Naive thymus-derived CD4-positive, alpha-beta T cell (primary cell): ENCODE data around the gene ATG13. TPM values are rescaled to one million over a fixed set of nuclear protein-coding genes. Genes with fewer than 3 reads are reported as not detected.

Source experiments
- ATAC-seq: fragments of 150-1000 bp; cut with Tn5 transposase; 2 replicates; pipeline ENCODE4 v1.10.0; 2021; ENCODE audit warnings: mild to moderate bottlenecking, moderate library complexity
- CTCF ChIA-PET: fragments of 350-600 bp; sonication (Branson Sonifier 250); formaldehyde crosslinking; loops from one replicate; lab custom pipeline; 2021; ENCODE audit warnings: antibody characterized with exemption; lab: Charles Lee
- POLR2A ChIA-PET: fragments of 350-600 bp; sonication (Branson Sonifier 250); formaldehyde crosslinking; loops from one replicate; lab custom pipeline; 2021; ENCODE audit warnings: antibody characterized with exemption, inconsistent platforms; lab: Charles Lee
- DNase-seq, 9 donors: peaks; one replicate each; pipeline versions ENCODE4 v3.0.0 to v3.0.0-alpha.2; 2020 to 2022; ENCODE audit warnings: mixed read lengths in 1 of 9
- H3K27ac ChIP-seq: one replicate; pipeline ENCODE4 v1.7.0; 2013; ENCODE audit warnings: mild to moderate bottlenecking, low read depth, low read length, moderate library complexity
- H3K27me3 ChIP-seq, 2 donors: one replicate each; pipeline ENCODE4 v1.7.0; 2013; ENCODE audit warnings: low read length in 2 of 2, mild to moderate bottlenecking in 2 of 2, moderate library complexity in 2 of 2; ENCODE audit not compliant: control insufficient read depth in 2 of 2, insufficient read depth in 2 of 2
- H3K36me3 ChIP-seq, 3 experiments: 1 replicate in 2 of 3; 2 replicates in 1 of 3; pipeline ENCODE4 v1.7.0; 2013; ENCODE audit warnings: low read length in 3 of 3, mild to moderate bottlenecking in 3 of 3, moderate library complexity in 1 of 3; ENCODE audit not compliant: insufficient read depth in 3 of 3, control insufficient read depth in 2 of 3
- H3K4me1 ChIP-seq, 2 donors: one replicate each; pipeline ENCODE4 v1.7.0; 2013; ENCODE audit warnings: low read length in 2 of 2, mild to moderate bottlenecking in 2 of 2, moderate library complexity in 1 of 2; ENCODE audit not compliant: control insufficient read depth in 2 of 2, insufficient read depth in 2 of 2
- H3K4me3 ChIP-seq: 2 replicates; pipeline ENCODE4 v1.7.0; 2013; ENCODE audit warnings: mild to moderate bottlenecking, low read length
- H3K9me3 ChIP-seq, 3 experiments: 1 replicate in 2 of 3; 2 replicates in 1 of 3; pipeline ENCODE4 v1.7.0; 2013; ENCODE audit warnings: low read length in 3 of 3; ENCODE audit not compliant: control insufficient read depth in 2 of 3
- H3K27ac Mint-ChIP-seq, 9 donors: one replicate each; pipeline ENCODE4 v1.8.0; 2020 to 2022; ENCODE audit warnings: mixed read lengths in 9 of 9, mild to moderate bottlenecking in 8 of 9, moderate library complexity in 5 of 9, inconsistent platforms in 2 of 9
- H3K27me3 Mint-ChIP-seq, 5 donors: one replicate each; pipeline ENCODE4 v1.8.0; 2021 to 2022; ENCODE audit warnings: mixed read lengths in 5 of 5, mild to moderate bottlenecking in 1 of 5
- H3K36me3 Mint-ChIP-seq, 5 donors: one replicate each; pipeline ENCODE4 v1.8.0; 2020 to 2022; ENCODE audit warnings: mixed read lengths in 5 of 5, mild to moderate bottlenecking in 3 of 5, inconsistent platforms in 1 of 5
- H3K4me1 Mint-ChIP-seq, 7 donors: one replicate each; pipeline ENCODE4 v1.8.0; 2020 to 2022; ENCODE audit warnings: mixed read lengths in 7 of 7, mild to moderate bottlenecking in 3 of 7, inconsistent platforms in 1 of 7
- H3K4me3 Mint-ChIP-seq, 10 donors: one replicate each; pipeline ENCODE4 v1.8.0; 2020 to 2022; ENCODE audit warnings: mild to moderate bottlenecking in 10 of 10, mixed read lengths in 10 of 10, moderate library complexity in 6 of 10, inconsistent platforms in 2 of 10
- H3K9me3 Mint-ChIP-seq, 11 donors: one replicate each; pipeline ENCODE4 v1.8.0; 2020 to 2022; ENCODE audit warnings: mixed read lengths in 11 of 11, mild to moderate bottlenecking in 4 of 11, inconsistent platforms in 1 of 11, moderate library complexity in 1 of 11
- intact Hi-C, 2 donors: fragments of 100-400 bp; cut with micrococcal nuclease; formaldehyde crosslinking; loops; one replicate each; pipeline ENCODE4 v1.15.1; 2023
- polyA plus RNA-seq, 2 donors: library from polyadenylated mRNA; unstranded; fragments of 300-500 nt; fragmentation: Illumina TruSeq; gene quantifications; one replicate each; pipeline ENCODE4 v1.2.3, GENCODE V29; 2021
- total RNA-seq, 6 experiments: library from RNA in 5 of 6; stranded (reverse) in 5 of 6; gene quantifications; 1 replicate in 5 of 6; 2 replicates in 1 of 6; pipeline ENCODE4 v1.2.3 and lab custom pipeline; 2021 to 2026

ATG13 gene
- total and polyA plus RNA-seq, 7 experiments from 2014 or later, result 70.0 to 114 (median 89.7) TPM

DNA sequence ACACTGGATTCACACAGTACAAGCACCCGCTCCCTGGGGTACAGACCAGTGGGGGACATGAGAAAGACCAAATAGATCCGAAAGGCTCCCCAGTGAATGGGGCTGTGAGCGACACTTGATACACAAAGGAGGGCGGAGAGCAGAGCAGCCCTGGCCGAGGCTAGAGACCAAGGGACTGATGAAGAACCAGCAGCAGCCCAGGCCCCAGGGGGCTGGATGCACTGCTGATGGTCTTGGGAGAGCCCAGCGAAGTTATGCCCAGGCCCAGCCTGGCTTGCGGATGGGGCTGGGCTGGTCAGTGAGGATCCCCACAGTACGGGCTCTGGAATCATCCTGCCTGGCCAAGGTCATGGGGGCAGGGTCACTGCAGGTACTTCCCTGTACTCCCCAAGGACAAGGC is 59.8 kb downstream of the ATG13 start:
- H3K27ac Mint-ChIP-seq, result peak overlapping the region; percentile 9 to 86 (median 60)
- H3K27me3 Mint-ChIP-seq, result no peaks in the 10 kb centered on the region
- H3K9me3 ChIP-seq, result no peaks in the 10 kb centered on the region
- no peaks in the 10 kb centered on the region for H3K9me3 Mint-ChIP-seq
- H3K4me3 ChIP-seq, result no peak overlapping the region
- H3K4me1 Mint-ChIP-seq, result peaks cover 33 to 60% (median 54%) of the 10 kb centered on the region in 7 donors
- DNase-seq (no peak), ATAC-seq (no peak)
- intact Hi-C loops, result loop anchor here in 1 of 2 donors (10.0 kb wide), 1 partner anchor 292 kb away; the partner anchor contains the start of gene MDK
- H3K27ac ChIP-seq, result no peak overlapping the region
- POLR2A ChIA-PET, result interaction anchor here (10.8 kb wide), 1 partner anchor 21 kb away, joined by 135 read pairs; the partner anchor contains the start of genes ARHGAP1 and ZNF408
- H3K4me3 Mint-ChIP-seq, result peak overlapping the region in 8 of 10 donors; percentile 7 to 51 (median 38)
- peaks cover 33 to 52% of the 10 kb centered on the region in 2 donors for H3K4me1 ChIP-seq
- no peaks in the 10 kb centered on the region for H3K27me3 ChIP-seq
- CTCF ChIA-PET, result no interaction called here
- peaks cover 0 to 57% (median 14%) of the 10 kb centered on the region in 3 experiments for H3K36me3 ChIP-seq
- peaks cover 5 to 40% (median 17%) of the 10 kb centered on the region in 5 donors for H3K36me3 Mint-ChIP-seq

DNA sequence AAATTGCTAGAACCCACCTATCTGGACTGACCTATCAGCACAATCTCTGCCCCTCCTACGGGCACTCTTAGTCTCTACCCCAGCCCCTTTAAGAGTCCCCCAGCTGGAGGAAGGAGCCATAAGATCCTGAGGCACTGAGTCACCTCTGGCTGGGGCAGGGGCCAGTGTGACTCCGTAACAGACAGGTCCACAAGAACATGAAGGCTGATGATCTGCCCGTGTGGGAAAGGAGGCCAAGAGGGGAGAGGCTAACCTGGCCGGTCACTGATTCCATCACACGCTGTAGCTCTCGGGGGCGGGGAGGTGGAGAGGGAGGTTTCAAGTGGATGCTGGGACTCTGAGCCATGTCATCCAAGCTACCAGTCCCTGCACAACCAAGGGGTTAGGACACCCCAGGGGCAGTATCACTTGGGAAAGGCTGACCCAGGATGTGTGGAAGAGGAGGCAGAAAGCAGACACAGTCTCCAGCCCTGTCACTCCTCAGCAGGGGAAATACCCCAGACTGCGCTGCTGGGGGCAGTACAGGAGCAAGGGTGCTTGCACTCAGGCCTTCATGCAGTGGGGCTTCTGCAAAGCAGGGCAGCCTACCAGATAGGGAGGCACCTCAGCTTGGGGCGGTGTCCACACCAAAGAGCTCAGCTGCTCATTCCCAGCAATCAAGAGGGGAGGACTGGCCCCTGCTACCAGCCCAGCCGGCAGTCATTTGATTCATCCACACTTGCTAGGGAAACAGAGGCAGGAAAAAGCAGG is 60.8 kb downstream of the ATG13 start:
- ChIA-PET CTCF (interaction anchor here (0.7 kb wide), 1 partner anchor 20 kb away, joined by 3 read pairs; no protein-coding TSS in a partner anchor), POLR2A (interaction anchor here (10.8 kb wide), 1 partner anchor 20 kb away, joined by 135 read pairs; the partner anchor contains the start of genes ARHGAP1 and ZNF408)
- Histone ChIP-seq H3K27ac (no peak overlapping the region), H3K27me3 (no peaks in the 10 kb centered on the region), H3K4me3 (no peak overlapping the region), H3K36me3 (peaks cover 0 to 56% (median 13%) of the 10 kb centered on the region in 3 experiments), H3K4me1 (peaks cover 23 to 42% of the 10 kb centered on the region in 2 donors), H3K9me3 (no peaks in the 10 kb centered on the region)
- no peaks in the 10 kb centered on the region for H3K9me3 Mint-ChIP-seq
- peaks cover 0 to 35% (median 10%) of the 10 kb centered on the region in 5 donors for H3K36me3 Mint-ChIP-seq
- H3K27me3 Mint-ChIP-seq, result no peaks in the 10 kb centered on the region
- H3K4me3 Mint-ChIP-seq, result no peak overlapping the region
- DNase-seq (no peak), ATAC-seq (no peak)
- H3K27ac Mint-ChIP-seq, result peak overlapping the region in 7 of 9 donors; percentile 31 to 81 (median 59)
- intact Hi-C loops, result loop anchor here in 1 of 2 donors (10.0 kb wide), 1 partner anchor 293 kb away; the partner anchor contains the start of gene MDK
- peaks cover 26 to 50% (median 44%) of the 10 kb centered on the region in 7 donors for H3K4me1 Mint-ChIP-seq

DNA sequence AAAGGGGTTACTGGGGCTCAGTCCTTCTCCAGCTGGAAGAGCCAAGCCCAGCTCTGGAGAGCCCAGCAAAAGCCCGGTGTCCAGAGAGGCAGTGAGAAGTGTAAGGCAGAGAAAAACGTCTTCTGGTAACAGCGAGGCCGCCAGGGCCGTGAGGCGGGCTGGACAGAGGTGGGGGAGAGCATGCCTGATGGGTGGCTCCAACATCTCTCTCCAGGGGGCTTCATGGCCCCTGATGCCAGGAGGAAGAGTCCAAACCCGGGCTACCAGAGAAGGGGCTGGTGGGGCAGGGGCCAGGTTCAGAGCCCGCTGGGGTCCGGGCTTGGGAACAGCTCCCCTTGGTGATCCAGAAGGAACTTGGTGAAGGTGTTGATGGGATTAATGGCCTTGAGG is 61.4 kb downstream of the ATG13 start:
- DNase-seq (no peak), ATAC-seq (no peak)
- Histone ChIP-seq H3K4me1 (peaks cover 17 to 36% of the 10 kb centered on the region in 2 donors), H3K4me3 (no peak overlapping the region), H3K27me3 (no peaks in the 10 kb centered on the region), H3K27ac (no peak overlapping the region), H3K9me3 (no peaks in the 10 kb centered on the region), H3K36me3 (peaks cover 0 to 53% (median 9%) of the 10 kb centered on the region in 3 experiments)
- Mint-ChIP-seq H3K4me1 (peaks cover 23 to 44% (median 40%) of the 10 kb centered on the region in 7 donors), H3K27me3 (no peaks in the 10 kb centered on the region), H3K27ac (peak overlapping the region in 5 of 9 donors; percentile 12 to 59 (median 34)), H3K4me3 (no peak overlapping the region), H3K36me3 (peaks cover 0 to 36% (median 10%) of the 10 kb centered on the region in 5 donors), H3K9me3 (no peaks in the 10 kb centered on the region)
- intact Hi-C loops, result loop anchor here in 1 of 2 donors (10.0 kb wide), 1 partner anchor 294 kb away; the partner anchor contains the start of gene MDK
- ChIA-PET CTCF (interaction anchor here (0.7 kb wide), 1 partner anchor 19 kb away, joined by 3 read pairs; no protein-coding TSS in a partner anchor), POLR2A (interaction anchor here (10.8 kb wide), 1 partner anchor 19 kb away, joined by 135 read pairs; the partner anchor contains the start of genes ARHGAP1 and ZNF408)

DNA sequence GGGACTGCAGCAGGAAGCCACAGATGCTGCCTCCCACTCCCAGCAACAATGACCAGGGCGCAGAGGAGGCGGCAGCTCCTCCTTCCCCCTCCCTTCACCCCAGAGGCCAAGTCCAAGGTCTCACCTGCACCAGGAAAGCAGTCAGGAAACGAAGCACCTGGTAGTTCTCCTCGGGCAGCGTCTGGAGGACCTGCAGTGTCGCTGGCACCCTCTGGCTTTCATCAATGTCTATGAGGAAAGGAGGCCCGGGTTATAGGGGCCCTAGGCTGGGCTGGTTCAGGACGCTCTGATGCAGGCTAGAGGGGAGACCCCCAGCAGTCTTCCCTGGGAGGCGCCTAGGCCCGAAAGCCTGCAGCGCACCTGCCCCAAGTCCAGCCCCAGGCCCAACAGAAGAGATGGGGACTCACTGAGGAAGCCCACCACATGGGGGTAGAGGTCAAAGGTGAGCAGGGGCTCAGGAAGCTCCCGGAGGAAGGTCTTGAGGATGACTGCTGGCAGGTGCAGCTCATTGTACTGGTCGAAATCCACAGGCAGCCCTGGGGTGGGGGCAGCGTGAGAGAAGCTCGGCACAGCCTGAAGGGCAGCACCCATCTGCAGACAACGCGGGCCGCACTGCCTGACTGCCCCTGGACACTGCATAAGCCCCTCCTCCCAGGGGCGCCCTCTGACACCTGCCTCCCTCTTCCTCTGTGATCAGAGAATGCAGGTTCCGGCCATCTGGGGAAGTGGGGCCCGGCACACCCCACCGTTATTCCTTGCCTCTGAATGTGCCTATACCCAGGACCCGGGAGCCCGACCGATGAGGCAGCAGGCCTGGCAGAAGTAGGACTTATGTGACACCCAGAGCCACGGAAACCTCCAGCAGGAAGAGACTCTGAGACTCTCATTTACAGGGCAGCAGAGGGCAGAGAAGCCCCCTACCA is 62.1 kb downstream of the ATG13 start:
- Mint-ChIP-seq H3K4me1 (peaks cover 19 to 41% (median 32%) of the 10 kb centered on the region in 7 donors), H3K36me3 (peaks cover 0 to 40% (median 10%) of the 10 kb centered on the region in 5 donors), H3K4me3 (no peak overlapping the region), H3K9me3 (no peaks in the 10 kb centered on the region), H3K27ac (peak overlapping the region in 2 of 9 donors; percentile 18 to 21), H3K27me3 (no peaks in the 10 kb centered on the region)
- ATAC-seq, result no peak
- no peaks in the 10 kb centered on the region for H3K9me3 ChIP-seq
- no peak overlapping the region for H3K4me3 ChIP-seq
- intact Hi-C loops, result loop anchor here in 1 of 2 donors (10.0 kb wide), 1 partner anchor 295 kb away; the partner anchor contains the start of gene MDK
- no peak for DNase-seq
- POLR2A ChIA-PET, result interaction anchor here (10.8 kb wide), 1 partner anchor 18 kb away, joined by 135 read pairs; the partner anchor contains the start of genes ARHGAP1 and ZNF408
- no peaks in the 10 kb centered on the region for H3K27me3 ChIP-seq
- peaks cover 11 to 29% of the 10 kb centered on the region in 2 donors for H3K4me1 ChIP-seq
- no peak overlapping the region for H3K27ac ChIP-seq
- CTCF ChIA-PET, result interaction anchor here (0.5 to 0.7 kb wide), 2 partner anchors 18 to 335 kb away, joined by 3 to 5 read pairs; no protein-coding TSS in a partner anchor
- peaks cover 6 to 56% (median 9%) of the 10 kb centered on the region in 3 experiments for H3K36me3 ChIP-seq

DNA sequence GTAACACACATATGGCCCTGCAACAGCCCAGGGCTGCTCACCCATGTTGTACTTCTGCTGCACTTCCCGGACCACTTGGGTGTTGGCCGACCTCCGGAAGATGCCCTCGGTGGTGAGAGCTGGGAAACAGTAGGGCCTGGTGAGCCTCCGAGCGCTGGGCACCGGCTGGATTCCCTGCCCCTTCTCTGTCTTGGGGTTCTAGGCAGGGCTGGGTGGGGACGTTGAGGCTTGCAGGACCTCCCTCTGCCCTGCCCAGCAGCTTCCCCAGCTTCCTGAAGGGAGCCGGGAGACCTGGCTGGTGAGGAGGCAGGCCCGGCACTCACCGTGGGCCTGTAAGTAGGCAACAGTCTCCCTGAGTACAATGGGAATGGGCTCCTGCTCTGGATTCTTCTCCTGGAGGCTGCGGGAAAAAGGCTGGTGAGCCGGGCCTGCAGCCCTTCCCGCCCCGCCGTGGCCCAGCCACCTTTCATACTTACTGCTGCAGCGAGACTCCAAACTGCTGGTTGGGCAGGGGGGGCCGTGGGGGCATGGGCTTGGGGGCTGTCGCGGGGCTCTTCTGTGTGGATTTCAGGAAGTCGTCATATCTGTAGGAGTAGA is 62.9 kb downstream of the ATG13 start:
- Histone ChIP-seq H3K27ac (no peak overlapping the region), H3K4me3 (no peak overlapping the region), H3K9me3 (no peaks in the 10 kb centered on the region), H3K27me3 (no peaks in the 10 kb centered on the region), H3K36me3 (peaks cover 6 to 56% (median 9%) of the 10 kb centered on the region in 3 experiments), H3K4me1 (peaks cover 3 to 21% of the 10 kb centered on the region in 2 donors)
- Mint-ChIP-seq H3K9me3 (no peaks in the 10 kb centered on the region), H3K27ac (peak overlapping the region in 1 of 9 donors; percentile 43), H3K36me3 (peaks cover 0 to 42% (median 10%) of the 10 kb centered on the region in 5 donors), H3K4me1 (peaks cover 14 to 33% (median 25%) of the 10 kb centered on the region in 7 donors), H3K27me3 (no peaks in the 10 kb centered on the region), H3K4me3 (peak overlapping the region in 1 of 10 donors; percentile 20)
- POLR2A ChIA-PET, result interaction anchor here (10.8 kb wide), 1 partner anchor 17 kb away, joined by 135 read pairs; the partner anchor contains the start of genes ARHGAP1 and ZNF408
- DNase-seq (no peak), ATAC-seq (no peak)
- intact Hi-C loops, result no loop called here
- CTCF ChIA-PET, result interaction anchor here (0.5 kb wide), 1 partner anchor 336 kb away, joined by 5 read pairs; no protein-coding TSS in a partner anchor
